GM06990 (cell line): ENCODE measurements around the gene DSCAML1.

Source experiments
- DNase-seq: peaks from one replicate; pipeline ENCODE4 v3.0.0-alpha.2; 2011; ENCODE audit not compliant: insufficient read length; ENCODE audit errors: extremely low read depth
- H3K27me3 ChIP-seq: replicated peaks from 2 replicates; pipeline ENCODE4 v1.6.0; 2011; ENCODE audit warnings: low read length; ENCODE audit not compliant: control insufficient read depth, insufficient read depth
- H3K36me3 ChIP-seq: 2 replicates; pipeline ENCODE4 v1.5.1; 2011; ENCODE audit warnings: low read length; ENCODE audit not compliant: control insufficient read depth, insufficient read depth
- H3K4me3 ChIP-seq: replicated peaks from 2 replicates; pipeline ENCODE4 v1.5.1; 2011; ENCODE audit warnings: low read depth, mild to moderate bottlenecking, control low read depth, low read length
- CTCF ChIP-seq: IDR thresholded peaks from 2 replicates; pipeline ENCODE4 v1.5.1; 2011; ENCODE audit warnings: low read length, control low read depth, mild to moderate bottlenecking, inconsistent platforms; ENCODE audit not compliant: insufficient read depth, poor library complexity, severe bottlenecking

DSCAML1 gene

GRCh38 chr11:117688255-117688797 is 108.7 kb downstream of the DSCAML1 start:
- H3K4me3 ChIP-seq: no peak overlapping the region
- no peaks in the 10 kb centered on the region for H3K36me3 ChIP-seq
- TF ChIP-seq CTCF: no peak
- DNase-seq: no peak
- H3K27me3 ChIP-seq: 0 out of 2 replicates have a peak, but pooled peaks cover 1% of the 10 kb centered on the region

GRCh38 chr11:117687776-117688175 is 109.2 kb downstream of the DSCAML1 start:
- Histone ChIP-seq H3K27me3 (no peaks in the 10 kb centered on the region), H3K4me3 (no peak overlapping the region), H3K36me3 (no peaks in the 10 kb centered on the region)
- no peak for DNase-seq
- TF ChIP-seq CTCF: no peak

GRCh38 chr11:117686711-117687110 is 110.3 kb downstream of the DSCAML1 start:
- Histone ChIP-seq H3K36me3 (no peaks in the 10 kb centered on the region), H3K27me3 (no peaks in the 10 kb centered on the region), H3K4me3 (no peak overlapping the region)
- no peak for TF ChIP-seq CTCF
- DNase-seq: no peak

- Histone ChIP-seq H3K4me3 (no peak overlapping the region), H3K27me3 (no peaks in the 10 kb centered on the region; the same call in 1 of the 2 replicates), H3K36me3 (no peaks in the 10 kb centered on the region)
- DNase-seq: no peak
- no peak for TF ChIP-seq CTCF
Observed at GRCh38 chr11:117685566-117685965, 111.5 kb downstream of the DSCAML1 start.

- no peak overlapping the region for H3K4me3 ChIP-seq
- H3K36me3 ChIP-seq: no peaks in the 10 kb centered on the region
- TF ChIP-seq CTCF: no peak
- H3K27me3 ChIP-seq: no peaks in the 10 kb centered on the region; the same call in 1 of the 2 replicates
- no peak for DNase-seq
Observed at GRCh38 chr11:117684731-117685130, 112.3 kb downstream of the DSCAML1 start.

- no peak for DNase-seq
- TF ChIP-seq CTCF: no peak
- H3K27me3 ChIP-seq: no peaks in the 10 kb centered on the region; the same call in 1 of the 2 replicates
- no peaks in the 10 kb centered on the region for H3K36me3 ChIP-seq
- no peak overlapping the region for H3K4me3 ChIP-seq
Observed at GRCh38 chr11:117684111-117684510, 112.9 kb downstream of the DSCAML1 start.
